ENCODE measurements around the gene RFTN1.
A peak's percentile ranks its signal among the peaks of the same experiment; 100 is the strongest.

The RFTN1 gene

DNA sequence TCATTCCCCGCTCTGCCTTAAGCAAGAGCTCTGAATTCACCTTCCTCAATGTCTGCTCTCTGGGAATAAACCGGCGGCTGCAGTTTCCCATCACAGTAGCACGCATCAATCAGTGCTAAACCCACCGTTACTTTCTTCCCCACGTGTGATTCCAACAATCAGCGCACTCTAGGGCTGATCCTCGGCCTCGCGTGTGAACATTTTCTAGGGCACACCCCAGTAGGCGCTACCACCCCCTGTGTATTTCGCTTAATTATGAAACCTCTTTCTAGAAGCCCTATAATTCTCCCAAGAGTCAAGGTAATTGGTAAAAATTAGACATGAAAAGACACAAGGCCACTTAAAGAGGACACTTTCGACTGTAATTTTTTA lies 87.5 kb downstream of the RFTN1 start:
- Histone ChIP-seq H2BK120ac (ENCODE audit: low read depth, low read length) (no peak overlapping the region), H3K9me3 (replicated peaks in 1 of 2; ENCODE audit: control insufficient read depth in 2 of 2, insufficient read depth in 1 of 2, low read depth in 1 of 2, low read length in 2 of 2) (peaks cover 0 to 2% of the 10 kb centered on the region in 2 donors), H3K4me3 (ENCODE audit: low read length in 2 of 2) (no peak overlapping the region), H3K9ac (ENCODE audit: low read depth, low read length, poor library complexity) (no peak overlapping the region), H3K23ac (ENCODE audit: low read depth, low read length, poor library complexity) (peak overlapping the region; percentile 10), H2BK5ac (ENCODE audit: low read length) (no peak overlapping the region), H3K27me3 (ENCODE audit: control insufficient read depth in 3 of 3, insufficient read depth in 3 of 3, low read depth in 1 of 3, low read length in 3 of 3) (no peaks in the 10 kb centered on the region), H2AK5ac (ENCODE audit: low read depth, low read length) (no peak overlapping the region), H2BK12ac (ENCODE audit: low read length) (no peak overlapping the region), H3K4me2 (ENCODE audit: insufficient read depth, low read length, poor library complexity, severe bottlenecking) (no peak overlapping the region), H3K14ac (ENCODE audit: low read length) (no peak overlapping the region), H3K36me3 (replicated peaks in 1 of 2; ENCODE audit: control insufficient read depth in 2 of 2, insufficient read depth in 2 of 2, low read length in 2 of 2) (no peaks in the 10 kb centered on the region), H3K4ac (ENCODE audit: low read length) (no peak overlapping the region), H3K27ac (replicated peaks; ENCODE audit: low read length) (no peak overlapping the region), H4K8ac (ENCODE audit: low read depth, low read length) (no peak overlapping the region), H3K79me1 (ENCODE audit: low read depth, low read length) (no peaks in the 10 kb centered on the region), H4K91ac (ENCODE audit: low read depth, low read length, poor library complexity) (no peak overlapping the region), H2BK15ac (ENCODE audit: low read length) (no peak overlapping the region), H2AFZ (ENCODE audit: low read length) (no peak overlapping the region), H3K18ac (ENCODE audit: low read length) (no peak overlapping the region), H3K4me1 (ENCODE audit: control insufficient read depth in 2 of 2, insufficient read depth in 1 of 2, low read depth in 1 of 2, low read length in 2 of 2) (peaks cover 0 to 3% of the 10 kb centered on the region in 2 donors)
- no CpG with 5 or more reads among the region's 13 CpGs for WGBS, 2 donors (ENCODE audit: extremely low coverage in 2 of 2, insufficient read length in 2 of 2, insufficient replicate concordance in 1 of 2)
- DNase-seq (ENCODE audit: low spot score) = no peak

DNA sequence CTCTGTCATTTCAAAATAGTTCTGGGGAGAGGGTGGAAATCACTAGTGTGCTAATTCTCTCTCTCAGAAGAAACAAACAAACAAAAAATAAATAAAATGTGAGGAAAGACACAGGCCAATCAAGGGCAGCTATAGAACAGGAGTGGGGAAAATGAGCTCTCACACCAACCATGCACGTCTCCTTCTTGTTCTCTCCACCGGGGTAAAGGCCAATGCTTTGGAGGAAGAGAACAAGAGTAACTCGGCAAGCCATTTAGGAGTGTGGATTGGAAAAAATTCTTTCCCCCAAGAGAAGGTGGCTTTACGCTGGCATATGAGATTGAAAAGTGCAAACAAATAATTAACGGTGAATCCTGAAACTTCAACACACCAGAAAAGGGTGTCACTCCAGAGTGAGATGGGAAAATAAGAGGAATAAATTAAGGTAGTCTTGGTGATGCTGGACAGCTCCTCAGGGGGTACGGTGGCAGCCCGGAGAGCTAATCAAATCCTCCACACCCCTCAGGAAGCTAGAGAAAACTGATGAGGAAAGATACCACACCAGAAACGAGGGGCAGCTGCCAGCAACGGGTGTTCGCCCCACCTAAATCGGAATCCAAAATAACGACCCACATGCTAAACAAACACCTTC lies 88.0 kb downstream of the RFTN1 start:
- H3K9me3 ChIP-seq (replicated peaks in 1 of 2; ENCODE audit: control insufficient read depth in 2 of 2, insufficient read depth in 1 of 2, low read depth in 1 of 2, low read length in 2 of 2) = peaks cover 0 to 2% of the 10 kb centered on the region in 2 donors
- no peak for DNase-seq (ENCODE audit: low spot score)
- no peak overlapping the region for H3K27ac ChIP-seq (replicated peaks; ENCODE audit: low read length)
- H2AK5ac ChIP-seq (ENCODE audit: low read depth, low read length) = no peak overlapping the region
- no peak overlapping the region for H2BK120ac ChIP-seq (ENCODE audit: low read depth, low read length)
- WGBS, 2 donors (ENCODE audit: extremely low coverage in 2 of 2, insufficient read length in 2 of 2, insufficient replicate concordance in 1 of 2) = no CpG with 5 or more reads among the region's 12 CpGs
- no peak overlapping the region for H3K9ac ChIP-seq (ENCODE audit: low read depth, low read length, poor library complexity)
- H3K14ac ChIP-seq (ENCODE audit: low read length) = no peak overlapping the region
- H3K18ac ChIP-seq (ENCODE audit: low read length) = no peak overlapping the region
- H3K4me1 ChIP-seq (ENCODE audit: control insufficient read depth in 2 of 2, insufficient read depth in 1 of 2, low read depth in 1 of 2, low read length in 2 of 2) = peaks cover 0 to 3% of the 10 kb centered on the region in 2 donors
- H2AFZ ChIP-seq (ENCODE audit: low read length) = no peak overlapping the region
- H3K23ac ChIP-seq (ENCODE audit: low read depth, low read length, poor library complexity) = peak overlapping the region; percentile 10
- H3K4ac ChIP-seq (ENCODE audit: low read length) = no peak overlapping the region
- H3K79me1 ChIP-seq (ENCODE audit: low read depth, low read length) = no peaks in the 10 kb centered on the region
- no peak overlapping the region for H2BK5ac ChIP-seq (ENCODE audit: low read length)
- H3K4me2 ChIP-seq (ENCODE audit: insufficient read depth, low read length, poor library complexity, severe bottlenecking) = no peak overlapping the region
- H4K91ac ChIP-seq (ENCODE audit: low read depth, low read length, poor library complexity) = no peak overlapping the region
- no peaks in the 10 kb centered on the region for H3K27me3 ChIP-seq (ENCODE audit: control insufficient read depth in 3 of 3, insufficient read depth in 3 of 3, low read depth in 1 of 3, low read length in 3 of 3)
- H2BK15ac ChIP-seq (ENCODE audit: low read length) = no peak overlapping the region
- H3K36me3 ChIP-seq (replicated peaks in 1 of 2; ENCODE audit: control insufficient read depth in 2 of 2, insufficient read depth in 2 of 2, low read length in 2 of 2) = no peaks in the 10 kb centered on the region
- H3K4me3 ChIP-seq (ENCODE audit: low read length in 2 of 2) = no peak overlapping the region
- no peak overlapping the region for H4K8ac ChIP-seq (ENCODE audit: low read depth, low read length)
- H2BK12ac ChIP-seq (ENCODE audit: low read length) = no peak overlapping the region

DNA sequence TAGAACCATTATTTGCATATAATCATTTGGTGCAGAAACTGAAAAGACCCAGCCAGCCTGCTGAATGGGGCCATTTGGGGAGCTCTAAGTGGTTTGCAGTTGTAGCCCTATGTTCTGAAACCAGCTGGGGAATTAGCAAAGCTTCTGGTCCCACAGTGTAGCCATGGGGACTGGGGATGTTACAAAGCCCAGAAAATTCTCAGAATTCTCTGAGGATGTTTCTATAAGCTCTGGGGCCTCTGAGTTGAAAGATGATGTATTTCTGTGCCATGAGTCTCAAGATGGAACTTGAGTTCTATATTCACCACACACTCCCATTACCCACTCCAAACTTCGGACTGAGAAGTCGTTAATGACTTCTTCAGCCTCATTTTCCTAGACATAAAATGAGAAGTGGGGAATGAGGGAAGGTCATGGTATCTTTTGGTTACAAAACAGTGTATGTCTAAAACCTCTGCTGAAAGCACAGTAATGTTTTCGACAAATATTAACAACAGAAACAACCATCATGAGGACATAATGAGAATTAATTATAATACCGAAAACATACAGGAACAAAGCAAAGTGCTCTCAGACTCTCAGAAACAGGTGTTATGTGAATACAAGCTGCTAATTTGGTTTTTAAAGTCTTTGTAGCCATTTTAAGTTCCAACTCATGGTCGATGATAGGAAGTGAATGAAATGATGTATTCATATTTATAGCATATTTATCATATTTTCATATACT lies 89.4 kb downstream of the RFTN1 start:
- no peak overlapping the region for H2BK5ac ChIP-seq (ENCODE audit: low read length)
- peaks cover 0 to 2% of the 10 kb centered on the region in 2 donors for H3K9me3 ChIP-seq (replicated peaks in 1 of 2; ENCODE audit: control insufficient read depth in 2 of 2, insufficient read depth in 1 of 2, low read depth in 1 of 2, low read length in 2 of 2)
- H3K18ac ChIP-seq (ENCODE audit: low read length) = no peak overlapping the region
- no peak for DNase-seq (ENCODE audit: low spot score)
- H2BK120ac ChIP-seq (ENCODE audit: low read depth, low read length) = no peak overlapping the region
- H4K8ac ChIP-seq (ENCODE audit: low read depth, low read length) = no peak overlapping the region
- no peak overlapping the region for H3K4me3 ChIP-seq (ENCODE audit: low read length in 2 of 2)
- H3K36me3 ChIP-seq (replicated peaks in 1 of 2; ENCODE audit: control insufficient read depth in 2 of 2, insufficient read depth in 2 of 2, low read length in 2 of 2) = no peaks in the 10 kb centered on the region
- H2AK5ac ChIP-seq (ENCODE audit: low read depth, low read length) = no peak overlapping the region
- no peak overlapping the region for H3K14ac ChIP-seq (ENCODE audit: low read length)
- H3K27me3 ChIP-seq (ENCODE audit: control insufficient read depth in 3 of 3, insufficient read depth in 3 of 3, low read depth in 1 of 3, low read length in 3 of 3) = no peaks in the 10 kb centered on the region
- WGBS, 2 donors (ENCODE audit: extremely low coverage in 2 of 2, insufficient read length in 2 of 2, insufficient replicate concordance in 1 of 2) = no CpG with 5 or more reads among the region's 5 CpGs
- H3K4me1 ChIP-seq (ENCODE audit: control insufficient read depth in 2 of 2, insufficient read depth in 1 of 2, low read depth in 1 of 2, low read length in 2 of 2) = peaks cover 0 to 8% of the 10 kb centered on the region in 2 donors
- no peak overlapping the region for H3K4me2 ChIP-seq (ENCODE audit: insufficient read depth, low read length, poor library complexity, severe bottlenecking)
- H2BK15ac ChIP-seq (ENCODE audit: low read length) = no peak overlapping the region
- H3K79me1 ChIP-seq (ENCODE audit: low read depth, low read length) = no peaks in the 10 kb centered on the region
- no peak overlapping the region for H3K23ac ChIP-seq (ENCODE audit: low read depth, low read length, poor library complexity)
- no peak overlapping the region for H3K4ac ChIP-seq (ENCODE audit: low read length)
- H2AFZ ChIP-seq (ENCODE audit: low read length) = no peak overlapping the region
- H3K9ac ChIP-seq (ENCODE audit: low read depth, low read length, poor library complexity) = no peak overlapping the region
- no peak overlapping the region for H3K27ac ChIP-seq (replicated peaks; ENCODE audit: low read length)
- H4K91ac ChIP-seq (ENCODE audit: low read depth, low read length, poor library complexity) = no peak overlapping the region
- H2BK12ac ChIP-seq (ENCODE audit: low read length) = no peak overlapping the region

DNA sequence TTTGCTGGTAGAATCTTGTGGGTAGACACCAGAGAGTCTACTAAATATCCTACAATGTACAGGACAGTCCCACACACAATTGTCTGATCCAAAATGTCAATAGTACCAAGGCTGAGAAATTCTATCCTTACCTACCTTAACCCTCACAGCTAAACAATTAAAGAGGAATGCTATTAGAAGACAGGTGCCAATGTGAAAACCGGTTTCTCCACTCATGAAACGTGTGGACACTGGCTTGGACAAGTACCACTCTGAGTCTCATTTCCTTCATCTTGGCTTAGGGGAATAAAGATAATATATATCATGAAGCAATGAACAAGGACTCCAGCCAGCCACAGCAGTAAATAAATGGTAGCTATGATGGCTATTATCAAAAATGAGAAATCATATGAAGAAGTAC lies 90.2 kb downstream of the RFTN1 start:
- H3K4ac ChIP-seq (ENCODE audit: low read length) = no peak overlapping the region
- H3K4me2 ChIP-seq (ENCODE audit: insufficient read depth, low read length, poor library complexity, severe bottlenecking) = no peak overlapping the region
- H2AFZ ChIP-seq (ENCODE audit: low read length) = no peak overlapping the region
- H3K79me1 ChIP-seq (ENCODE audit: low read depth, low read length) = no peaks in the 10 kb centered on the region
- no CpG with 5 or more reads among the region's 2 CpGs for WGBS, 2 donors (ENCODE audit: extremely low coverage in 2 of 2, insufficient read length in 2 of 2, insufficient replicate concordance in 1 of 2)
- peaks cover 0 to 8% of the 10 kb centered on the region in 2 donors for H3K4me1 ChIP-seq (ENCODE audit: control insufficient read depth in 2 of 2, insufficient read depth in 1 of 2, low read depth in 1 of 2, low read length in 2 of 2)
- DNase-seq (ENCODE audit: low spot score) = no peak
- no peak overlapping the region for H2BK15ac ChIP-seq (ENCODE audit: low read length)
- H3K9me3 ChIP-seq (replicated peaks in 1 of 2; ENCODE audit: control insufficient read depth in 2 of 2, insufficient read depth in 1 of 2, low read depth in 1 of 2, low read length in 2 of 2) = peaks cover 0 to 2% of the 10 kb centered on the region in 2 donors
- H4K91ac ChIP-seq (ENCODE audit: low read depth, low read length, poor library complexity) = no peak overlapping the region
- H2AK5ac ChIP-seq (ENCODE audit: low read depth, low read length) = no peak overlapping the region
- no peak overlapping the region for H4K8ac ChIP-seq (ENCODE audit: low read depth, low read length)
- no peak overlapping the region for H3K18ac ChIP-seq (ENCODE audit: low read length)
- H3K36me3 ChIP-seq (replicated peaks in 1 of 2; ENCODE audit: control insufficient read depth in 2 of 2, insufficient read depth in 2 of 2, low read length in 2 of 2) = no peaks in the 10 kb centered on the region
- no peak overlapping the region for H3K4me3 ChIP-seq (ENCODE audit: low read length in 2 of 2)
- H2BK5ac ChIP-seq (ENCODE audit: low read length) = no peak overlapping the region
- H2BK12ac ChIP-seq (ENCODE audit: low read length) = no peak overlapping the region
- no peak overlapping the region for H3K9ac ChIP-seq (ENCODE audit: low read depth, low read length, poor library complexity)
- no peaks in the 10 kb centered on the region for H3K27me3 ChIP-seq (ENCODE audit: control insufficient read depth in 3 of 3, insufficient read depth in 3 of 3, low read depth in 1 of 3, low read length in 3 of 3)
- H3K23ac ChIP-seq (ENCODE audit: low read depth, low read length, poor library complexity) = no peak overlapping the region
- no peak overlapping the region for H2BK120ac ChIP-seq (ENCODE audit: low read depth, low read length)
- no peak overlapping the region for H3K14ac ChIP-seq (ENCODE audit: low read length)
- no peak overlapping the region for H3K27ac ChIP-seq (replicated peaks; ENCODE audit: low read length)

All from neuronal stem cell (in vitro differentiated cells).